Measurements from ENCODE around the gene PTBP2. TPM values are rescaled to one million over a fixed set of nuclear protein-coding genes. Genes with fewer than 3 reads are reported as not detected.

Gene PTBP2
- total RNA-seq, 2 donors from 2014 or later: 47.7 to 52.0 TPM

- peaks cover 55% of the 10 kb centered on the region for H3K36me3 Mint-ChIP-seq (ENCODE audit: low read depth)
- H3K27me3 Mint-ChIP-seq (ENCODE audit: insufficient read depth): no peaks in the 10 kb centered on the region
- H3K4me1 ChIP-seq (ENCODE audit: control insufficient read depth, insufficient read depth, low read length): peaks cover 13% of the 10 kb centered on the region
- no peak overlapping the region for H3K9ac ChIP-seq (ENCODE audit: extremely low read depth, low read length, poor library complexity, severe bottlenecking)
- H3K4me3 ChIP-seq (ENCODE audit: low read length): peak overlapping the region; percentile 5
- H3K9me3 Mint-ChIP-seq: peaks cover 54% of the 10 kb centered on the region
- H3K4me1 Mint-ChIP-seq: peaks cover 21% of the 10 kb centered on the region
- peaks cover 55% of the 10 kb centered on the region for H3K9me3 ChIP-seq (ENCODE audit: control insufficient read depth, low read length)
- TF ChIP-seq CTCF (conservative IDR thresholded peaks at IDR 0.05): no peak
- H3K27me3 ChIP-seq (ENCODE audit: control insufficient read depth, insufficient read depth, low read length, poor library complexity, severe bottlenecking): no peaks in the 10 kb centered on the region
- H3K27ac ChIP-seq (ENCODE audit: low read depth, low read length): no peak overlapping the region
- no peak for DNase-seq
- whole genome bisulfite sequencing, 2 experiments (ENCODE audit: insufficient coverage in 1 of 2, insufficient read length in 1 of 2): no CpG with 5 or more reads among the region's 4 CpGs
- H3K4me3 Mint-ChIP-seq: no peak overlapping the region
- H3K36me3 ChIP-seq (ENCODE audit: control insufficient read depth, insufficient read depth, low read length): peaks cover 65% of the 10 kb centered on the region
- H3K27ac Mint-ChIP-seq: no peak overlapping the region
Measured at GRCh38 chr1:96763514-96763913, 41.9 kb downstream of the PTBP2 start.

GRCh38 chr1:96764469-96764868 is 42.9 kb downstream of the PTBP2 start:
- DNase-seq: no peak
- Histone ChIP-seq H3K4me3 (ENCODE audit: low read length) (peak overlapping the region; percentile 60), H3K27ac (ENCODE audit: low read depth, low read length) (no peak overlapping the region), H3K27me3 (ENCODE audit: control insufficient read depth, insufficient read depth, low read length, poor library complexity, severe bottlenecking) (no peaks in the 10 kb centered on the region), H3K36me3 (ENCODE audit: control insufficient read depth, insufficient read depth, low read length) (peaks cover 64% of the 10 kb centered on the region), H3K9ac (ENCODE audit: extremely low read depth, low read length, poor library complexity, severe bottlenecking) (no peak overlapping the region), H3K4me1 (ENCODE audit: control insufficient read depth, insufficient read depth, low read length) (peaks cover 13% of the 10 kb centered on the region), H3K9me3 (ENCODE audit: control insufficient read depth, low read length) (peaks cover 45% of the 10 kb centered on the region)
- TF ChIP-seq CTCF (conservative IDR thresholded peaks at IDR 0.05): no peak
- Mint-ChIP-seq H3K9me3 (peaks cover 46% of the 10 kb centered on the region), H3K4me1 (peaks cover 21% of the 10 kb centered on the region), H3K27ac (no peak overlapping the region), H3K27me3 (ENCODE audit: insufficient read depth) (no peaks in the 10 kb centered on the region), H3K4me3 (no peak overlapping the region), H3K36me3 (ENCODE audit: low read depth) (peaks cover 46% of the 10 kb centered on the region)

- Mint-ChIP-seq H3K9me3 (no peaks in the 10 kb centered on the region), H3K27me3 (ENCODE audit: insufficient read depth) (no peaks in the 10 kb centered on the region), H3K36me3 (ENCODE audit: low read depth) (peaks cover 36% of the 10 kb centered on the region), H3K27ac (peak overlapping the region; percentile 76), H3K4me3 (no peak overlapping the region), H3K4me1 (peaks cover 29% of the 10 kb centered on the region)
- Histone ChIP-seq H3K9me3 (ENCODE audit: control insufficient read depth, low read length) (no peaks in the 10 kb centered on the region), H3K36me3 (ENCODE audit: control insufficient read depth, insufficient read depth, low read length) (peaks cover 80% of the 10 kb centered on the region), H3K4me1 (ENCODE audit: control insufficient read depth, insufficient read depth, low read length) (peaks cover 7% of the 10 kb centered on the region), H3K27ac (ENCODE audit: low read depth, low read length) (no peak overlapping the region), H3K4me3 (ENCODE audit: low read length) (no peak overlapping the region), H3K9ac (ENCODE audit: extremely low read depth, low read length, poor library complexity, severe bottlenecking) (no peak overlapping the region), H3K27me3 (ENCODE audit: control insufficient read depth, insufficient read depth, low read length, poor library complexity, severe bottlenecking) (no peaks in the 10 kb centered on the region)
- no peak for TF ChIP-seq CTCF (conservative IDR thresholded peaks at IDR 0.05)
- 91 to 99% methylated on average over 2 of the region's 2 CpGs for WGBS, 2 experiments (ENCODE audit: insufficient coverage in 1 of 2, insufficient read length in 1 of 2)
- no peak for DNase-seq
Measured at GRCh38 chr1:96771847-96772246, 50.3 kb downstream of the PTBP2 start.

All from endodermal cell (in vitro differentiated cells).